Epidermal melanocyte (primary cell): ENCODE measurements around the gene TLX2.
A peak's percentile ranks its signal among the peaks of the same experiment; 100 is the strongest.

ENCODE experiments used
- DNase-seq: peaks from one replicate; pipeline ENCODE4 v3.0.0; 2011; ENCODE audit warnings: low spot score; ENCODE audit not compliant: insufficient read length

The TLX2 gene

DNA sequence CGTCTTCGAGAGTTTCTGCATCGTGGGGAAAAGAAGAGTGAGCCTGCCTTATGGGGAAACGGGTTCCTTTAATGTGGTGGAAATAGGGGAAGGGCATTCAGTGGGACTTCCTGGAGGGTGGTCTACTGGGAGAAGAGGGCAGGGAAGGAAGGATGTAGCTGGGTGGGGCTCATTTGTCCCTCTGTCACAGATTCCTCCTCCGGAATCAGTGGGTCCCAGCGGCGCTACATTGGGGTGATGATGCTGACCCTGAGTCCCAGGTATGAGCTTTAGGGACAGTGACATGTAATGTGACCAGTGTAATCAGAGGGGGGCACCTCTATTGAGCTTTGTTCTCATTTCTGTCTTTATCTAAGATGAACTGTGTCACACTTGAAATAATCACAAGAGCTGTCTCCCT lies 17.4 kb downstream of the TLX2 start:
- no peak for DNase-seq

DNA sequence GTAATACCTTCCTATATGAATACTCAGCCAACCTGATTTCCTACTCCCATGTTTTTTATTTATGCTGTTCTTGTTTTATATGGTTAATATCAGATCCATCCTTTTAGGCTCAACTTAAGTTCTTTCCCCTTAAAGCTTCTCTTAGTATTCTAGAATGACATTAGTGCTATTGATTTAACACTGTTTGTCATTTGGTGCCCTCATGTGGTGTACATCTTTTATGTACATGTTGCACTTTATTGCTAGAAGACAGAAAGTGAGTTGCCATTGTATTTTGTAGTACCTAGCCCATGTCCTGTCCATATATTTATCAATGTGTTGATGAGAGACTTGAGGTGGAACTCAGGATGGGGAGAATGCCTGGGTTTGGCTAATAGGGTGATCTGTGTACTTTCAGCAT lies 18.0 kb downstream of the TLX2 start:
- DNase-seq, result no peak

DNA sequence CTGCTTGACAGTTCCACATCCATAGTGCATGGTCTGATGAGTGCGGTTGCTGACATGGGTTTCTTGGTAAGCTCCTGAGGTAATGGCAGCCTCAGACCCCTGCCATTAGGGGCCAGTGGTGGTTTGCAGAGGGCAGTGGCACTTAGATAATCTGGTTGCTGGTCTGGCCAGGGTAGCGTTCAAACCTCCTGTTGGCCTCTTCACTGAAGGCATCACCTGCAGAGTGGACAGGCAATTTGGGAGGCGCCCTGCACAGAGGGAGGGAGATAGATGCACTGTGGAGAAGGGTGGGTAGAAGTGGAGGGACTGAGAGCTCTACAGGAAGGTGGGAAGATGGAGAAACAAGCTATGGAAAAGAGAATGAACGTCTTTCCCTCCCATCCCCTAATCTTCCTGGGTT lies 19.2 kb downstream of the TLX2 start:
- no peak for DNase-seq

DNA sequence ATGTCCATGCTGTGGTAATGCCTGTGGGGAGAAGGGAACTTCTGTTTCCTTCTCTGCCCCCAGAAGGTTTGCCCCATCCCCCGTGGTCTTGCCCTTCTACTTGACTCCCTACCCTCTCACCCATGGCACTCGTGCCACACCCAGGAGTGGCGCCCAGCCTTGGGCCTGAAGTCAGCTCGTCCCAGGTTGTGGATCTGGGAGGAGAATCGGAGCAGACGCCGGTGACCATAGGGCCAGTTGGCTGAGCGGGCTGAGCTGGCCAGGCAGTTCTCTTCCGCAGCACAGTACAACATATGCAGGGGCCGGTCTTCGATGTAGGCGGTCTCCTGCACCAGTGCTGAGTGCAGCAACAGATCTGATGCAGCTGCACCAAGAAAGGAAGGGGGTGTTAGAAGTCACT lies 20.2 kb downstream of the TLX2 start:
- no peak for DNase-seq

- no peak for DNase-seq
These were observed 21.3 kb downstream of the TLX2 start for GRCh38 chr2:74535440-74535965.

GRCh38 chr2:74536166-74536950 lies 22.1 kb downstream of the TLX2 start:
- DNase-seq, result no peak

DNA sequence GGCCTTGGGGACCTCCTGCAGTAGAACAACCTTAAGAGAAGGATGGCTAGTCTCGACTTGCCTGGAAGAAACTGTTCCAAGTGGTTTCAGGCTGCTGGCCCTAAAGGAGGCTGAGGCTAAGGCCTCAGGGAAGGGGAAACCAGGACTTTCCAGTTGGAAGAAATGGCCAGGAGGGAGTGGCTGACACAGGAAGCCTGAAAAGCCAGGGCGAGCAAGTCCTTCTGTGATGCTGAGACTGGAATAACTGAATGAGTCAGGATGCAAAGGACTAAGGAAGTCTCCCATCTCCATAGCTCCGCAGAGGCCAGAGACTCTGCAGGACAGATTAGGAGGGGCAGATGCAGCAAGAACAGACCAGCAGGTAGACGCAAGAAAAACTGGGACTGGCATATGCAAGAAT lies 22.9 kb downstream of the TLX2 start:
- DNase-seq, result no peak

DNA sequence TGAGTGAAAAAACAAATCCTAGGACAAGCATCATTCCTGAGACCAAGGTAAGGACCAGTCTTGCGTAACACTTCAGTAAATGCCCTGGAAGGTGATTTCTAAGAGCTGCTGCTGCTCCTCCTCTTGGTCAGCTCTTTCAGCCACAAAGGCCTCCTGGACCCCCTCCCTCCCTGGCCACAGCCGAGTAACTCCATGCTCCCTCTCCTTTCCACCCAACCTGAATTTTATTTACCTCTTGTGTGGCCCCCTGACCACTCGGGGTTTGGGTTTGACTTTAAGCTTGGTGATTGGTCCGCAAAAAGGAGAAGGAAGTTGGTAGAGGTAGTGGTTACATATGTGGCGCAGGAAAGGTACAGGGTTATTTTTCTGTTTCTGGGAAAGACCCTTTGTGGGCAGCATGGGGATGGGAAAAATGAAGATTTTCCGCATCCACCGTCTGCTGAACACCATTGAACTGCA lies 24.7 kb downstream of the TLX2 start:
- DNase-seq, result no peak

GRCh38 chr2:74540291-74540690 lies 26.0 kb downstream of the TLX2 start:
- no peak for DNase-seq

- no peak for DNase-seq
These were observed 28.7 kb downstream of the TLX2 start for GRCh38 chr2:74542978-74543377.

DNA sequence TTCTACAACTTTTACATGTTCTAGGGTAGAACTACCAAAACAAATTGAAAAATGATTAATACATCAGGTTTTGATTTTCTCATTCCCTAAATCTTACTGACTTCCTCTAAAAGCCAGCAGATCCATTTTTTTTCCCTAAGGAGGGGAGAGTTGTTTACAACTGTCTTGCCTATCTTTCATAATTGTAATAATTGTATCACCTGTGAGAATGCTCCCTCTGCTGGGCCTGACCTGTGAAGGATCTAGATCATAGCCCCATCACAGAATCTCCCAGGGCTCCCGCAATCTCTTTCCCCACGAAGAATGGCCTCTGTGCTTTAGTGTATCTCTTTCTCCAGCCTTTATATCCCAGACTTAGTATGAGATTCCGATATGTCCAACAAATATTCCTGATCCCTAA lies 30.4 kb downstream of the TLX2 start:
- no peak for DNase-seq

DNA sequence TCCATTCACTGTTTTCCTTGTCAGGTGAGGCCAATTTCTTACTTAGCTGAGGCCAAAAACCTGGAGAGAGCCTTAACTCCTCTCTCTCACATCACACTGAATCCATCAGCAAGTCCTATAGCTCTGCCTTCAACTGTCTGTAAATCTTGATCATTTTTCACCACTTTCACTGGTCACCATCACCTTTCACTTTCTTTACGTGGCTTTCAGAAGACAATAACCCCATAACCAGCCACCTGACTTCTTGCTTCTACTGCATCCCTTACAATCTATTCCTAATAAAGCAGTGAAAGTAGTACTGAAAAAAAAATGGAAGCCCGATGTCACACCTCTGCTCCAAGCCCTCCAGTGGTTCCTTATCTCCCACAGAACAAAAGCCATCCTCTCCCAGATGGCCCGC lies 31.8 kb downstream of the TLX2 start:
- DNase-seq, result no peak

DNA sequence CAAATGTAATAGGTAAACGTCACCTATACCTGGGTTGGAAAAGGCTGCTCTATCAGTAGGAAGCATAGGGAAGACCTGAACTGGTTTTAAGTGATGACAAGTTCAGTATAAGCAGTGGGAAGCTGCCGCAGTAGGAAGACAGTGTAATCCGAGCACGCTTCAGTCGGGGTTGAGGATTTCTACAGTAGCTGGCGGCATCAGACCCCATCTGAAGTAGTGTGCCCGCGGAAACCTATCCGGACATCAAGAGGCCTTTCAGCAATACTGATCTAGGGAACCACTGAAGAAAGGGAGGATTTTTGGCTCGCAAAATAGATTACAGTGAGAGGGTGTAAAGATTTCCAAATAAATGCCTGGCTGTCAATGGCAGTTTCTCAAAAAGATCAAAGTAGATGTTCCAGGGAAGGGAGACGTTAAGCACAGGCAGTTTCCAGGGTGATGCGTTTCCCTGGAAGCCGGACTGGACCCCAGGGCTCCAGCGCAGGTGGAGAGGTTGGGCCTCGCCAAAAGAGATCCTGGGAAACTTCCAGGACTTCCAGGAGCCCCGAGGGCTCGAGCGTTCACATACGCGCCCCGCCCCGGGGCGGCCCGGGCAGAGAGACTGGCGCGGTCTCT lies 34.1 kb downstream of the TLX2 start:
- no peak for DNase-seq

- peak; percentile 57 for DNase-seq
These were observed 34.9 kb downstream of the TLX2 start for GRCh38 chr2:74548900-74549826.

DNA sequence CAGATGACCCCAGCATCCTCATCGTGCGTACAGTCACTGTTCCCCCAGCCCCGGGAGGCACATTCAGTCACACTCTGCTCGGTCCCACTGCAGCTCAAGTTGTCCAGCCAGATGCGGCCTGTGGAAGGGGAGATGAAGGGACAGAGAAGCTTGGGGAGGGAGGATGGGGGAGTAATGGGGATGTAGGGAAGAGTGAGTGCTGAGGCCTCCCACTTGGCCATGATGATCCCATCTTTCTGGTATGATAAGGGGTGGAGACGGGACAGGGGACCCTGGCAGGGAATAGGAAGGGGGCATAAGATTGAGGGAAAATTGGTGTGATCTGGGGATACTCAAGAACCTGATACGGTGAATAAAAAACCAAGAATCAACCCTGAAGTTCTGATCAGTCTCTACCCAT lies 36.0 kb downstream of the TLX2 start:
- DNase-seq, result no peak

- no peak for DNase-seq
These were observed 37.3 kb downstream of the TLX2 start for GRCh38 chr2:74551530-74551929.

- DNase-seq, result no peak
These were observed 38.0 kb downstream of the TLX2 start for GRCh38 chr2:74551942-74552913.

- DNase-seq, result no peak
These were observed 38.9 kb downstream of the TLX2 start for GRCh38 chr2:74552914-74553811.
